ENCODE measurements around the gene PCYT2.

PCYT2 gene

DNA sequence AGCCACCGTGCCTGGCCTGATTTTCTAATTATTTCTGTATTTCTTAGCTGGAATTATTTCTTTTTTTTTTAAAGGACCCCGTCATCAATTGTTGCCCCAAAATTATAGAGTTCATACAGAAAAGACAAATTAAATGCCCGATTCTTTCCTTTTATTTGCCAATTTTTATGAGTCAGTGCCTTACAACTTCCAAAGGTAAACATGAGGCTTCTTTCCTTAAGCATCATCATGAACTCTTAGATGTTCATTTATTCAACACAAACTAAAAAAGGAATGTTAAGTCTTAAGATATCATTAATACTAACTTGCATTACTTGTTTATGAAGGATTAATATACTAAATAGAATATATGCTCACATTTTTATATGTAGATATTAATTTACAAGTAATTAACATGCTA, 32.9 kb downstream of the PCYT2 start:
- H3K4me1 ChIP-seq (ENCODE audit: control insufficient read depth, insufficient read depth, low read length, unreplicated experiment), result peaks cover 6% of the 10 kb centered on the region
- H3K36me3 ChIP-seq (ENCODE audit: insufficient read depth, low read length), result peaks cover 11% of the 10 kb centered on the region
- no peaks in the 10 kb centered on the region for H3K27me3 ChIP-seq (ENCODE audit: insufficient read depth, low read length)
- H3K4me3 ChIP-seq (ENCODE audit: low read depth, low read length), result no peak overlapping the region
- H2AFZ ChIP-seq (ENCODE audit: low read length, unreplicated experiment), result no peak overlapping the region
- peaks cover 5% of the 10 kb centered on the region for H3K79me2 ChIP-seq (ENCODE audit: control insufficient read depth, insufficient read depth, low read length, unreplicated experiment)
- H3K27ac ChIP-seq (ENCODE audit: low read depth, low read length), result no peak overlapping the region

GRCh38 chr17:81877569-81877968, 33.6 kb downstream of the PCYT2 start:
- Histone ChIP-seq H3K27me3 (ENCODE audit: insufficient read depth, low read length) (no peaks in the 10 kb centered on the region), H3K79me2 (ENCODE audit: control insufficient read depth, insufficient read depth, low read length, unreplicated experiment) (peaks cover 7% of the 10 kb centered on the region), H3K27ac (ENCODE audit: low read depth, low read length) (no peak overlapping the region), H3K4me1 (ENCODE audit: control insufficient read depth, insufficient read depth, low read length, unreplicated experiment) (peaks cover 9% of the 10 kb centered on the region), H3K36me3 (ENCODE audit: insufficient read depth, low read length) (peaks cover 11% of the 10 kb centered on the region), H3K4me3 (ENCODE audit: low read depth, low read length) (no peak overlapping the region), H2AFZ (ENCODE audit: low read length, unreplicated experiment) (no peak overlapping the region)

DNA sequence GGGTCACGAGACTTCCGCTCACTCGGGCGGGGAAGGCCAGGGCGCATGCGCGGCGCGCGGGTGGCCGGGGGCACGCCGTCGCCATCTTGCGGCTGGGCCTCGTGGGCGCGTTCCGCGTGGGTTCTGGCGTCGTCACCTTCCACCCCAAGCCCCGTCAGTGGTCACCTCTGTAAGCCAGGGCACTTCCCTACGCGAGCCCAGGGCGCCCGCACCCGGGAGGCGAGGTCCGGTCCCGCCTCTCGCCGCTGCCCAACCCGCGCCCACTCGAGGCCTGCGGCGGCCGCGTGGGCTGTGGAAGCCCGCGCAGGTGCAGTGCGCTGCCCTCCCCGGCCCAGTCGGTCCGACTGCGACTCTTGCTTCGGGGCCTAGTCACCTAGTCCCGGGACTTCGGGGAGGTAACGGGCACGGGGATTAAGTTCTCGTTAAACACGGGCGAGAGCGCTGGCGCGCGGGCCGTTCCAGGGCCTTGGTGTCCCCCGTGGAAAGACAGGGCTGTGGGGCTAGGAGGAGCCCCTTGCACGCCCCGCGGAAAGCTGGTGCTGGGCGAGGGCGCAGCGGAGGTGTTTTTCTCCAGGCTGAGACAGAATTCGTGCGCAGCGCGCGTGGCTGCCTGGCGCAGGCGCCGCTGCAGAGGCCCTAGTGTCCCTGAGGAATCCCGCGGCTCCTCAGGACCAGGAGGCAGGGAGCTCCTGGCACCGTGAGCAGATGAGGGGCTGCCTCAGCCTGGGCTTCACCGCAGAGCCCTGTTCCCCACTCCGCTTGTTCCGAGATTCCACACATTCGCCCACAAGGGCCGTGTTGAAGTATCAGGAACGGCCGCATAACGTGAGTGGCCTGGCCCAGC, 39.6 kb downstream of the PCYT2 start:
- peak overlapping the region; percentile 97 for H3K27ac ChIP-seq (ENCODE audit: low read depth, low read length)
- peak overlapping the region; percentile 97 for H3K4me3 ChIP-seq (ENCODE audit: low read depth, low read length)
- peak overlapping the region; percentile 93 for H2AFZ ChIP-seq (ENCODE audit: low read length, unreplicated experiment)
- peaks cover 29% of the 10 kb centered on the region for H3K4me1 ChIP-seq (ENCODE audit: control insufficient read depth, insufficient read depth, low read length, unreplicated experiment)
- H3K27me3 ChIP-seq (ENCODE audit: insufficient read depth, low read length), result no peaks in the 10 kb centered on the region
- H3K79me2 ChIP-seq (ENCODE audit: control insufficient read depth, insufficient read depth, low read length, unreplicated experiment), result peaks cover 30% of the 10 kb centered on the region
- no peaks in the 10 kb centered on the region for H3K36me3 ChIP-seq (ENCODE audit: insufficient read depth, low read length)

DNA sequence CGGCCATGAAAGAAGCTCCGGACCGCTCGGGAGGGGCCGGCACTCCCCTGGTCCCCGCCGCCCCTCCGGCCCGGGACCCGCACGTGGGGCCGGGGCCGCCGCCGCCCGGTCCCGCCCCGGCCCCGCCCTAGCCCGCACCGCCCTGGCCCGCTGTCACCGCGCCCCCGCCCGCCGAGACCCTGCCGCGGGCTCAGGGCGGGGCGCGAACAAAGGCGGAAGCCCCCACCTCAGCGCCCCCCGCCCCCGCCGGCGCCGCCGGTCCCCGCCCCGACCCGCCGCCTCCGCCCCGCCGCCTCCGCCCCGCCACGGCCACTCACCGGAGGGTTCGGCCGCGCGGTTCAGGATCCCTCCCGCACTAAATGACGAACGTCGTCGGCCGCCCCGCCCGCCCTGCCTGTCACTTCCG, 40.2 kb downstream of the PCYT2 start, which contains the start of gene ARHGDIA:
TSS of gene ARHGDIA (minus strand) at position 357 of the 406 bp plus-strand sequence. CDS start 1,407 bp downstream, outside the sequence.
- H3K4me1 ChIP-seq (ENCODE audit: control insufficient read depth, insufficient read depth, low read length, unreplicated experiment), result peaks cover 29% of the 10 kb centered on the region
- H3K27me3 ChIP-seq (ENCODE audit: insufficient read depth, low read length), result no peaks in the 10 kb centered on the region
- H3K36me3 ChIP-seq (ENCODE audit: insufficient read depth, low read length), result no peaks in the 10 kb centered on the region
- peak within 1 kb of the TSS; percentile 93 for H2AFZ ChIP-seq (ENCODE audit: low read length, unreplicated experiment)
- peak within 1 kb of the TSS; percentile 97 for H3K27ac ChIP-seq (ENCODE audit: low read depth, low read length)
- H3K4me3 ChIP-seq (ENCODE audit: low read depth, low read length), result peak within 1 kb of the TSS; percentile 97
- peaks cover 30% of the 10 kb centered on the region for H3K79me2 ChIP-seq (ENCODE audit: control insufficient read depth, insufficient read depth, low read length, unreplicated experiment)

DNA sequence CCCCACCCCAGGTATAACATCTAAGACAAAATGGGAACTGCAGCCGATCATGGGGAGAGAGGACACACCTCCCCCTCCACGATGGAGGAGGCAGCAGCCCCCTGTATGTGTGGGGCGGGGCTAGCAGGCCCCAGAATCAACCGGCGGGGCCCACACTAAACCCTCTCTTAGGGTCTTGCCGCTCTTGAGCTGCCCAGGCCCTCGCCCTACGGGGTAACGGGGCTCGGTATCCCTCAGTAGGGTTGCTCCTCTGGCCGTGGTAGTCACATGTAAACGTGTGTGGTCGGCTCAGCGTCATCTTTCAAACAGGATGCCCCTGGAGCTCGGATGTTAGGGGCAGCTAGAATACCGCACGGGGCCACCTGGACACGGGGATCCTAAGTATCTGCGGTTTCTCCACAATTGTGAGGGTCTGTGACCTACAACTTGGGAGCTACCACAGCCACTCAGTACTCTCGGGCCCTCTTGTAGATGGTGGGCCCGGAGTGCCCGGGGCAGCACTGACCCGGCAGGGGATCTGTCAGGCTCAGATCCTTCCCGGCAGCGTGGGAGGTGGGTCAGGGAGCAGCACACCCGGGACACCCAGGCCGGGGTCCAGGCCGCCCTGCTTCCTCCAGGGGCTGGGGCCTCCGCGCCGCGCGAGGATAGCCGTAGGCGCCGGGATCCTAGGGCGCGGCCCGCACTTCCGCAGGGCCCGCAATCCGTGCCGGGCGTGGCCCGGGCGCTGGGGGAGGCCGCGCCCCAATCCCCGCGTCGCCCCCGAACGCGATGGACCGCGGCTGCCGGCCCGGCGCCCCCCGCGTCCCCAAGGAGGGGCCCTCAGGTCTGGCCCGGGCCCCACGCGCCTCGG, 40.8 kb downstream of the PCYT2 start:
- Histone ChIP-seq H3K4me3 (ENCODE audit: low read depth, low read length) (peak overlapping the region; percentile 96), H3K27me3 (ENCODE audit: insufficient read depth, low read length) (no peaks in the 10 kb centered on the region), H3K4me1 (ENCODE audit: control insufficient read depth, insufficient read depth, low read length, unreplicated experiment) (peaks cover 29% of the 10 kb centered on the region), H3K27ac (ENCODE audit: low read depth, low read length) (peak overlapping the region; percentile 97), H3K79me2 (ENCODE audit: control insufficient read depth, insufficient read depth, low read length, unreplicated experiment) (peaks cover 30% of the 10 kb centered on the region), H3K36me3 (ENCODE audit: insufficient read depth, low read length) (no peaks in the 10 kb centered on the region), H2AFZ (ENCODE audit: low read length, unreplicated experiment) (no peak overlapping the region)

GRCh38 chr17:81869221-81870130, 41.7 kb downstream of the PCYT2 start:
- Histone ChIP-seq H2AFZ (ENCODE audit: low read length, unreplicated experiment) (no peak overlapping the region), H3K36me3 (ENCODE audit: insufficient read depth, low read length) (no peaks in the 10 kb centered on the region), H3K4me3 (ENCODE audit: low read depth, low read length) (peak overlapping the region; percentile 96), H3K4me1 (ENCODE audit: control insufficient read depth, insufficient read depth, low read length, unreplicated experiment) (peaks cover 29% of the 10 kb centered on the region), H3K27ac (ENCODE audit: low read depth, low read length) (peak overlapping the region; percentile 97), H3K79me2 (ENCODE audit: control insufficient read depth, insufficient read depth, low read length, unreplicated experiment) (peaks cover 31% of the 10 kb centered on the region), H3K27me3 (ENCODE audit: insufficient read depth, low read length) (no peaks in the 10 kb centered on the region)

GRCh38 chr17:81868674-81869220, 42.5 kb downstream of the PCYT2 start:
- peak overlapping the region; percentile 96 for H3K4me3 ChIP-seq (ENCODE audit: low read depth, low read length)
- H3K36me3 ChIP-seq (ENCODE audit: insufficient read depth, low read length), result no peaks in the 10 kb centered on the region
- peaks cover 39% of the 10 kb centered on the region for H3K79me2 ChIP-seq (ENCODE audit: control insufficient read depth, insufficient read depth, low read length, unreplicated experiment)
- H2AFZ ChIP-seq (ENCODE audit: low read length, unreplicated experiment), result no peak overlapping the region
- H3K27me3 ChIP-seq (ENCODE audit: insufficient read depth, low read length), result no peaks in the 10 kb centered on the region
- H3K27ac ChIP-seq (ENCODE audit: low read depth, low read length), result peak overlapping the region; percentile 97
- H3K4me1 ChIP-seq (ENCODE audit: control insufficient read depth, insufficient read depth, low read length, unreplicated experiment), result peaks cover 30% of the 10 kb centered on the region

GRCh38 chr17:81867991-81868673, 43.1 kb downstream of the PCYT2 start:
- no peaks in the 10 kb centered on the region for H3K27me3 ChIP-seq (ENCODE audit: insufficient read depth, low read length)
- no peaks in the 10 kb centered on the region; the same call in 1 of the 2 replicates for H3K36me3 ChIP-seq (ENCODE audit: insufficient read depth, low read length)
- no peak overlapping the region for H2AFZ ChIP-seq (ENCODE audit: low read length, unreplicated experiment)
- peak overlapping the region; percentile 50 for H3K27ac ChIP-seq (ENCODE audit: low read depth, low read length)
- no peak overlapping the region for H3K4me3 ChIP-seq (ENCODE audit: low read depth, low read length)
- peaks cover 36% of the 10 kb centered on the region for H3K4me1 ChIP-seq (ENCODE audit: control insufficient read depth, insufficient read depth, low read length, unreplicated experiment)
- peaks cover 45% of the 10 kb centered on the region for H3K79me2 ChIP-seq (ENCODE audit: control insufficient read depth, insufficient read depth, low read length, unreplicated experiment)

GRCh38 chr17:81867170-81867990, 43.8 kb downstream of the PCYT2 start:
- Histone ChIP-seq H3K36me3 (ENCODE audit: insufficient read depth, low read length) (no peaks in the 10 kb centered on the region; the same call in 1 of the 2 replicates), H3K4me3 (ENCODE audit: low read depth, low read length) (no peak overlapping the region), H3K27me3 (ENCODE audit: insufficient read depth, low read length) (no peaks in the 10 kb centered on the region), H2AFZ (ENCODE audit: low read length, unreplicated experiment) (no peak overlapping the region), H3K4me1 (ENCODE audit: control insufficient read depth, insufficient read depth, low read length, unreplicated experiment) (peaks cover 41% of the 10 kb centered on the region), H3K79me2 (ENCODE audit: control insufficient read depth, insufficient read depth, low read length, unreplicated experiment) (peaks cover 46% of the 10 kb centered on the region), H3K27ac (ENCODE audit: low read depth, low read length) (peak overlapping the region; percentile 50)

Measured in ACC112 (cell line).